ENCODE results near the gene DOC2B.
"Not testable (repeated sequence)": the region's sequence is repeated elsewhere in the genome, so short reads cannot be mapped to it uniquely, and the experiment has no call there.

DOC2B gene

GRCh38 chr17:151004-151403 is 30.4 kb downstream of the DOC2B start:
- in situ Hi-C loops (cut with MboI; ENCODE audit: low pct_unique_long_range_greater_than_20kb, low sequenced_read_pairs), result no loop called here
- no peak for DNase-seq

- no peak for DNase-seq
- in situ Hi-C loops (cut with MboI; ENCODE audit: low pct_unique_long_range_greater_than_20kb, low sequenced_read_pairs), result no loop called here
Measured at GRCh38 chr17:149897-150584, 31.4 kb downstream of the DOC2B start.

DNA sequence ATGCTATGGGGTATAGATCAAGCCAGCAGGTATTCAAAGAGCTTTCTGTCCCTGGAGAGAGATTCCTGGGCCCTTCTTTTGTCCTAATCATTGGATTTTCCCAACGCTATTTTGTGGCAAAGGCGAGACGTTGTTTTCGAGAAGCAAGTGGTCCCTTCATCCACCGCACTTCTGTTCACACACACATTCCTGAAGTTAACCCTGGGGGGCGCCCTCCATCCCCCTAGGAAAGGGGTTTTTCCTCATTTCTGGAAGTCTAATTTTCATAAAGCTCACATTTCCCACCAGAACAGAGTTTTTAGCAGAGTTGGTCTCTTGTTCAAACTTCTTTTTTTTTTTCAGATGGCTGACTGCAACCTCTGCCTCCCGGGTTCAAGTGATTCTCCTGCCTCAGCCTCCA is 32.2 kb downstream of the DOC2B start:
- in situ Hi-C loops (cut with MboI; ENCODE audit: low pct_unique_long_range_greater_than_20kb, low sequenced_read_pairs), result no loop called here

GRCh38 chr17:148757-149156 is 32.7 kb downstream of the DOC2B start:
- no peak for DNase-seq
- in situ Hi-C loops (cut with MboI; ENCODE audit: low pct_unique_long_range_greater_than_20kb, low sequenced_read_pairs), result no loop called here

More for the DNA sequence above, 32.2 kb downstream of the DOC2B start:
- no peak for DNase-seq

DNA sequence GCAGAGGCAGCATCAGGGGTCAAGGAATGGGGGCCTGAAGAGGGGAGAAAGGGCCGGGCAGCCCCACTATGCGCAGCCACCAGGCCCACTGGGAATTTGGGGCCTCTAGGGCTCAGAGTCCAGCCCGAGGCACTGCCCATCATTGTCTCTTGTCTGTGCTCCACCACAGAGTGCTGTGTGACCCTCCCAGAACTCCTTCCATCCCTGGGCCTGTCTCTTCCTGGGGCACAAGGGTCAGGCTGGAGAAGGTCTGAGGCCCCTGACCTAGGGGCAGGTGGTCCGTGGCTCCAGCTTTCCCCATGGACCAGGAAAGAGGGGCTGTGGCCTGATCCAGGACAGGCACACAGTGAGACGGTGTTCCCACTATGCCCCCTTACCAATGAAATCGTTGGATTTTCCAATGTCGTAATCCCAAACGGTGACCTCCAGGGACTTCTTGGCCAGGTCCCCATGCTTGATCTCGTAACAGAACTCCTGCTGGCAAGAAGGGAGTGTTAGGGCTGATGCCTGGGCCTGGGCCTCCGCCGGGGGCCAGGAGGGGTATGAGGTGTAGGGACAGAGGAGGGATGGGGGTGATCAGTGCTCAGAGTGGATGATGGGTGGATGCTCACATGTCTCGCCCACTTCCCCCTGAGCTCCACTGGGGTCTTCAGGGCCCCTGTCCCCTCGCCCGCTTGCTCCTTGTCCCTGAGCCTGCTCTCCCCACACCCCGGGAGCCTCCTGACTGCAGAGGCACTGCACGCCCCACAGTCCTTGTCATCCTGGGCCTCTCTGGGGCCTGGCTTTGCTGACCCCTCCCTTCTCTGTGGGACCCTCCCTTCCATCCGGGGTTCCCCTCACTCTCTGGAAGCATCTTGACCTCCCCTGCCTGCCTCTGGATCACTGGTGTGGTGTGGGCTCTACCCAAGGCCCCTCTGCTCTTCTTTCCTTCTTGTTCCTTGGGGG is 33.4 kb downstream of the DOC2B start:
- in situ Hi-C loops (cut with MboI; ENCODE audit: low pct_unique_long_range_greater_than_20kb, low sequenced_read_pairs), result no loop called here
- DNase-seq, result no peak

GRCh38 chr17:146983-147761 is 34.3 kb downstream of the DOC2B start:
- no peak for DNase-seq
- in situ Hi-C loops (cut with MboI; ENCODE audit: low pct_unique_long_range_greater_than_20kb, low sequenced_read_pairs), result no loop called here

DNA sequence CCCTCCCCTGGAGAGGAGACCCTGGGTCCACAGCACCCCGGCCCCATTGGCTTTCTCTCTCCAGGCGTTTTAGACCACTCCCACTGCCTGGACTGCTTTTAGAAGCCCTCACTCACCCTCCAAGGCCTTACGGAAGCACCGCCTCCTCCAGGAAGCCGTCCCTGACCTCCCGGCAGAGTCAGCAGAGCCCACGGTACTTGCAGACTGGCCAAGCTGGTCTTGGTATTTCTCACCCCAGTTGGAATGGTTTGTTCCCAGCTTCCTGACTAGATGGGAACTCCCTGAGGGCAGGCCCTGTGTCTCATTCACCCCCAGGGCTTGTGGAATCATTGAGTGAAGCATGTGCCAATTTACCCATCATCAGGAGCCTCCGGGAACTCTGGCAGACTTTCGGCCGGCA is 34.9 kb downstream of the DOC2B start:
- DNase-seq, result no peak
- in situ Hi-C loops (cut with MboI; ENCODE audit: low pct_unique_long_range_greater_than_20kb, low sequenced_read_pairs), result no loop called here

- in situ Hi-C loops (cut with MboI; ENCODE audit: low pct_unique_long_range_greater_than_20kb, low sequenced_read_pairs), result no loop called here
- DNase-seq, result no peak
Measured at GRCh38 chr17:145671-146541, 35.5 kb downstream of the DOC2B start.

DNA sequence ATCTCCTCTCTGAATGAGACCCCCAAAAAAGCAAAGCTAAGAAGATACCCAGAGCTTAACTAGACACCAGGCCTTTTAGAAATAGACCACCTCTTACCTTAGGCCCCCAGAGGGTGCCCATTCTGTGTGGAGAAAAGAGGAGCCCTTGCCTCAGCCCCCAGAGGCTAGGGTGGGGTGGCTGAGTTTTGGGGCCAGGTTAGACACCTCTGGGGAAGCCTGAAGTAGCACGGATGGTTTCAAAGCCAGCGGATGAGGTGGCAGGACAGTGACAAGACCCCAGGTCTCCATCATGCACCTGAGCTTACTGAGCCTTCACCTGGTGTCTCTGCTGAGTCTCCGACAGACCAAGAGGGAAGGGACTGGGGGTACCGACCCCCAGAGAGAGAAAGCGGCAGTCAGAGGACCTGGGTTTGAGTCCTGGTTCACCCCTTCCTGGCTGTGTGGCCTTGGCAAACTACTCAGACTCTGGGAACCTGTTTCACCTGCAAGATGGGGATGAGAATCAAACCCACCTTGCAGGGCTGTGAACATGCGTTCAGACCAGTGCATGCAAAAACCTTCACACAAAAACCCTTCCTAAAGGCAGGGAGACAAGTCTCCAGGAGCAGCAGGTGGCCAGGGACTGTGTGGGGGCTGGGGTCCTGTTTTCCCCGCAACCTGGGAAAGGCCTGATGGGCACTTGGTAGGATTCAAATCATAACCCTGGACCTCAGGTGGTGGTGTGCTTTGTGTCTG is 36.3 kb downstream of the DOC2B start:
- in situ Hi-C loops (cut with MboI; ENCODE audit: low pct_unique_long_range_greater_than_20kb, low sequenced_read_pairs), result no loop called here

GRCh38 chr17:143785-144281 is 37.6 kb downstream of the DOC2B start:
- DNase-seq, result peak; percentile 84
- in situ Hi-C loops (cut with MboI; ENCODE audit: low pct_unique_long_range_greater_than_20kb, low sequenced_read_pairs), result no loop called here

More for the DNA sequence above, 36.3 kb downstream of the DOC2B start:
- DNase-seq, result no peak

DNA sequence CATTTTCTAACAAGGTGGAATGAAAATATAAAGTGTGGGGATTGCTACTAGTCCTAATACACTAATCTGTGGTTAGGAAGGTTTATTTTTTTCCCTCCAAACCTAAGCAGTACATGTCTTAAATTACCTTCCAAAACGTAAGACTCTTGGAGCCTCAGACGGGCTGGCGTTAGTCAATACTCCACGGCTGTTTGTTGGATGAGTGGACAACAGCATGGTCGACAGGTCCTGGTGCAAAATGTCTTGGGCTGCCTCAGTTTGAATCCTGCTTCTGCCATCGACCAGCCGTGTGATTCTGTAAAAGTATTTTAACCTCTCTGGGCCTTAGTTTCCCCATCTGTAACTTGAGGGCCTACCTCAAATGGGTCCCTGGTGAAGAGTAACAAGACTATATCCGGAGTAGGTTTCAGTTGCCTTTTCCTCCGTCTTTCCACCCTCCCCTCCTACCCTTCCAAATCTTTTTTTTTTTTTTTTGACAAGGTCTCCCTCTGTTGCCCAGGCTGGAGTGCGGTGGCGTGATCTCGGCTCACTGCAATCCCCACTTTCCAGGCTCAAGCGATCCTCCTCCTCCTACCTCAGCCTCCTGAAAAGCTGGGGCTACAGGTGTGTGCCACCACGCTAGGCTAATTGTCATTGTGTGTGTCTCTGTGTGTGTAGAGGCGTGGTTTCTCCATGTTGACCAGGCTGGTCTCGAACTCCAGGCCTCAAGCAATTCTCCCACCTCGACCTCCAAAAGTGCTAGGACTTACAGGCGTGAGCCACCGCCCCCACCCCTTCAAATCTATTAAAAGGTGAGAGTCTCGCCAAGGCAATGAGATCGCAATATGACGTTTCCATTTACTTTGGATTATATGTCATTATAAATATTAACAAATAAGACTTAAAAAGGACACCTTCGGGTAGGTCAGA is 38.3 kb downstream of the DOC2B start:
- in situ Hi-C loops (cut with MboI; ENCODE audit: low pct_unique_long_range_greater_than_20kb, low sequenced_read_pairs), result no loop called here
- no peak for DNase-seq

GRCh38 chr17:142102-142661 is 39.3 kb downstream of the DOC2B start:
- in situ Hi-C loops (cut with MboI; ENCODE audit: low pct_unique_long_range_greater_than_20kb, low sequenced_read_pairs), result no loop called here
- DNase-seq, result peak; percentile 41

- in situ Hi-C loops (cut with MboI; ENCODE audit: low pct_unique_long_range_greater_than_20kb, low sequenced_read_pairs); DNase-seq: not testable (repeated sequence)
Measured at GRCh38 chr17:139401-140205, 41.8 kb downstream of the DOC2B start.

DNA sequence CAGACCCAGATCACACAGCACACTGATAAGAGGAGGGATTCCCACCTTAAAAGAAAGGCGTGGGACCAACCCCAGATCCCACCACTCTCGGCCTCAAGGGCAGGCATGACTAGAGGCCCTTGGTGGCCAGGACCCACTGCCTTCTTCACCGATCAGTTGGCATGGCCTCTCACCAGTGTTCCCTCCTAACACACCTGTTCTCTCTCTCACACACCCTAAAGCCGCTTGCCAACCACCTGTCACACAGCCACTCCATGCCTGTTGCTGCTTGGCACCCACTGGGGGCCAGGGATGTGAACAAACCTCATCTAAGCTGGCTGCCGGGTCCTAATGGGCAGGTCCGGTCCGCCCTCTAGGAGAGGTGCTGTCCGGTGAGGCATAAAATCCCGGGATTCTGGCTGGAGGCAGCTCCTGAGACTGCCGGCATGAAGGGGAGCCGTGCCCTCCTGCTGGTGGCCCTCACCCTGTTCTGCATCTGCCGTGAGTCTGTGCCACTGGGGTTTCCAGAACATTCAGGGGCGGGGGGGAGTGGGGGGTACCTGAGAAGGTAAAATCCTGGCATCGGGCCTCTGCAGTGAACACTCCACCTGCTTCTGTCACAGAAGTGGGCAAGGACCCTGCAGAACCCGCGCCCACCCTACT is 44.2 kb downstream of the DOC2B start, which contains the start of gene SCGB1C2:
TSS of gene SCGB1C2 (plus strand) at position 404 of the 642 bp plus-strand sequence. CDS start at position 426, 22 bp downstream.
- in situ Hi-C loops (cut with MboI; ENCODE audit: low pct_unique_long_range_greater_than_20kb, low sequenced_read_pairs), result not testable (repeated sequence)

DNA sequence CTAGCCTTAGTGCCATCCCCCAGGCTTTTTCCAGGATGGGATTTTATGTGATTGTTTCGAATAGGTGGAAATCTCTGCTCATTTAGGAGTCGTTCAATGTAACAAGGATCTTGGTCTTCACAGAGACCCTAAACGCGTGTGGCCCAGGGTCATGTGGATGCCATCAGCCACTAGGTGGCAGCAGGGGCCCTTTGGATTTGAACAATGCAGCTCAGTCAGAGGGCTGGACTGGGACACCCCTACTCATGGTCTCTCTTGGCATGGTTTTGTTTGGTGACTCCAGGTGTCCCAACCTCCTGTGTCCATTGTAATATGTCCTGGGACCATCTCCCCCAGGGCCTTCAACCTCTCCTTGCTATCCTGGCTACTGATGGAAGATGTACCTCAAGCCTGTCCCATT is 44.9 kb downstream of the DOC2B start:
- in situ Hi-C loops (cut with MboI; ENCODE audit: low pct_unique_long_range_greater_than_20kb, low sequenced_read_pairs); DNase-seq: not testable (repeated sequence)

More for the DNA sequence above, 44.2 kb downstream of the DOC2B start, which contains the start of gene SCGB1C2:
- not testable (repeated sequence) for DNase-seq
